ENCODE results near the gene EIF5B. TPM values are rescaled to one million over a fixed set of nuclear protein-coding genes. Genes with fewer than 3 reads are reported as not detected.

EIF5B gene
- total RNA-seq, 1 donor from 2014 or later, result 20.8 TPM

- no peak for DNase-seq (ENCODE audit: low read depth)
- no peak for TF ChIP-seq CTCF (conservative IDR thresholded peaks at IDR 0.05; ENCODE audit: low read depth, low read length)
- no peak overlapping the region for H3K4me3 ChIP-seq (ENCODE audit: low read depth, low read length)
Observed at GRCh38 chr2:99374747-99375146, 37.6 kb downstream of the EIF5B start.

- TF ChIP-seq CTCF (conservative IDR thresholded peaks at IDR 0.05; ENCODE audit: low read depth, low read length), result no peak
- no peak overlapping the region for H3K4me3 ChIP-seq (ENCODE audit: low read depth, low read length)
- no peak for DNase-seq (ENCODE audit: low read depth)
Observed at GRCh38 chr2:99376254-99376864, 39.2 kb downstream of the EIF5B start.

GRCh38 chr2:99377879-99378278 lies 40.7 kb downstream of the EIF5B start:
- TF ChIP-seq CTCF (conservative IDR thresholded peaks at IDR 0.05; ENCODE audit: low read depth, low read length), result no peak
- no peak for DNase-seq (ENCODE audit: low read depth)
- H3K4me3 ChIP-seq (ENCODE audit: low read depth, low read length), result no peak overlapping the region

GRCh38 chr2:99380376-99381010 lies 43.3 kb downstream of the EIF5B start:
- DNase-seq (ENCODE audit: low read depth), result peak; percentile 56
- no peak for TF ChIP-seq CTCF (conservative IDR thresholded peaks at IDR 0.05; ENCODE audit: low read depth, low read length)
- no peak overlapping the region for H3K4me3 ChIP-seq (ENCODE audit: low read depth, low read length)

GRCh38 chr2:99382143-99382542 lies 45.0 kb downstream of the EIF5B start:
- no peak for DNase-seq (ENCODE audit: low read depth)
- no peak overlapping the region for H3K4me3 ChIP-seq (ENCODE audit: low read depth, low read length)
- no peak for TF ChIP-seq CTCF (conservative IDR thresholded peaks at IDR 0.05; ENCODE audit: low read depth, low read length)

GRCh38 chr2:99386011-99386410 lies 48.8 kb downstream of the EIF5B start:
- H3K4me3 ChIP-seq (ENCODE audit: low read depth, low read length), result no peak overlapping the region
- DNase-seq (ENCODE audit: low read depth), result no peak
- TF ChIP-seq CTCF (conservative IDR thresholded peaks at IDR 0.05; ENCODE audit: low read depth, low read length), result no peak

- no peak for TF ChIP-seq CTCF (conservative IDR thresholded peaks at IDR 0.05; ENCODE audit: low read depth, low read length)
- no peak for DNase-seq (ENCODE audit: low read depth)
- no peak overlapping the region for H3K4me3 ChIP-seq (ENCODE audit: low read depth, low read length)
Observed at GRCh38 chr2:99388892-99389291, 51.7 kb downstream of the EIF5B start.

All from epithelial cell of proximal tubule (primary cell).